KG1 (cell line): Measurements from ENCODE around the gene HERPUD2.
A peak's percentile ranks its signal among the peaks of the same experiment; 100 is the strongest.
"Not testable (repeated sequence)": the region's sequence is repeated elsewhere in the genome, so short reads cannot be mapped to it uniquely, and the experiment has no call there.

Experiments
- DNase-seq: peaks from one replicate; lab custom pipeline; 2025; lab: John Stamatoyannopoulos, UW

Gene HERPUD2

GRCh38 chr7:35677582-35678356 lies 17.2 kb downstream of the HERPUD2 start:
- DNase-seq: no peak

GRCh38 chr7:35676211-35676610 lies 18.7 kb downstream of the HERPUD2 start:
- no peak for DNase-seq

GRCh38 chr7:35670856-35671569 lies 23.9 kb downstream of the HERPUD2 start:
- no peak for DNase-seq

GRCh38 chr7:35660411-35660810 lies 34.5 kb downstream of the HERPUD2 start:
- not testable (repeated sequence) for DNase-seq

DNA sequence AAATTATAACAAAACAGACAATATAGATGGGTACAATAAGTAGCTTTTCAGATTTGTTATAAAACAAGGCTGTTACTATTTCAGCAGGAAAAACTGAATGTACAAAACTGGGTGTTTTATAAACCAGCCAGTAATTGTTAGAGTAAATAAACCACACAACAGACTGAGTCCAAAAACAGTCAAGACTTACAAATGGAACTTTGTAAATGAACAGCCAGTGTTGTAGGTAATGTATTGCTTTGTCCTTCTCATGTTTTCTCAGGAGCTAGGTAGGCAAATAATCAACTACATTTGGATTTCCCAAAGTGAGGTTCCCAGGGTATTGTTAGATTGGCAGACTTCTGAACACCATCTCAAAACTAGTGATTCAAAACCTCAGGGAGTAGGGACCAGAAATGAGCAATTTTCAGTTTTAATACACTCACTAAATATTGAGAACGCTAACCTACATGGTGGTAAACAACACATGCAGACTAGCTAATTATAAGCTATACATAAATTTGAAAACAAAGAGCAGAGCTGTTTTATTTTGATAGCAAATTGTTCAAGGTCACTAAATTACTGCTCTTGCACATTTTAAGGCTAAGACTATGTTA lies 36.2 kb downstream of the HERPUD2 start:
- no peak for DNase-seq

- no peak for DNase-seq
Measured at GRCh38 chr7:35657125-35657524, 37.8 kb downstream of the HERPUD2 start.

DNA sequence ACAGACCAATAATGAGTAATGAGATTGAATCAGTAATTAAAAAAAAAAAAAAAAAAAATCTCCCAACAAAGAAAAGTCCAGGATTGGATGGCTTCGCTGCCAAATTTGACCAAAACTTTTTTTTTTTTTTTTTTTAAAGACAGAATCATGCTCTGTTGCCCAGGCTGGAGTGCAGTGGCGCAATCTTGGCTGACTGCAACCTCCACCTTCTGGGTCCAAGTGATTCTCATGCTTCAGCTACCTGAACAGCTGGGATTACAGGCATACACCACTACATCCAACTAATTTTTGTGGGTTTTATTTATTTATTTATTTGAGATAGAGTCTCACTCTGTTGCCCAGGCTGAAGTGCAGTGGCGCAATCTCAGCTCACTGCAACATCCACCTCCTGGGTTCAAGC lies 40.4 kb downstream of the HERPUD2 start:
- not testable (repeated sequence) for DNase-seq

DNA sequence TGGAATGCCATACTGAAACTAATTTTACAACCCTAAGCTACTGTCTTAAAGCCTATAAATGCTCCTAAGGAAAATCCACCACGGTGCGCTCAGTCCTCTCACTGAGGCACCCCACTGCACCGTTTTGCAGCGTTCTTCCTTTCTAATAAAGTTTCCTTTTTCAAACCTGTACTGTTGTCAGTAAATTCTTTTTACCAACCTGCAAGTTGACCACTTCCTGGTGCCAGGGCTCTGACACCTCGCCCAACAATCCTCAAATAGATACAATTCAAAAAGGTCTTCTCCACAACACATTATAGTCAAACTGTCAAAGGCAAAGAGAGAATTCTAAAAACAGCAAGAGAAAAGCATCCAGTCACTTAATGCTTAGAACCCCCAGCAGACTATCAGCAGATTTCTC lies 42.8 kb downstream of the HERPUD2 start:
- DNase-seq: no peak

DNA sequence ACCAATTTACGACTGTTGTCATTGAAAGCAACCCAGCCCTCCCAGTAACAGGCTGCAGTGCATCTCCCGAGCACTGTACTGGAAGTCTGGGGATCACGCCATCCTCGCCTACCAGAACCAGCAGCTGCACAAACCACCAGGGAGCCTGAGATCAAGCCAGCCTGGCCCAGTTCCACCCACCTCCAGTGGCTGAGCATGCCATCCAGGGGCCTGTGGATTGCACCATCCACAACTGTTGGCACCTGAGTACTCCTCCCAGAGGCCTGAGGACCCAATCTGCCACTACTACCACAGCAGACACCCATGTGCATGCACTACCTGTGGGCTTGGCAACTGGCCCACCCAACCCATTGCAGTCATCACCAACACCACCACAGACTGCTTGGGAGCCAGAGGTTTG lies 44.2 kb downstream of the HERPUD2 start:
- no peak for DNase-seq

DNA sequence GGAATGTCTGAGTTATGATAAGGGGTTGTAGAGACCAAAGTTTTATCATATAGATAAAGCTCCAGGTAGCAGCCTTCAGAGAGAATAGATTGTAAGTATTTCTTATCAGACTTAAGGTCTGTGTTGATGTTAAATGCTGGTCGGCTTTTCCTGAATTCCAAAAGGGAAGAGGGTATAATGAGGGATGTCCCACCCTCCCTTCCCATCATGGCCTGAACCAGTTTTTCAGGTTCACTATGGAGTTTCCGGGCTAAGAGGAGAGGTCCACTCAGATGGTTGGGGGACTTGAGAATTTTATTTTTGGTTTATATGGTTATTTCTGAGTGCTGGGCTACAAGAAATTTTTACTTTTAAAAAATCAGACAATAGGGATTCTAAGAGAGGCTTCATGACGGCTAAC lies 45.2 kb downstream of the HERPUD2 start:
- DNase-seq: no peak

- no peak for DNase-seq
Measured at GRCh38 chr7:35648367-35648766, 46.6 kb downstream of the HERPUD2 start.

DNA sequence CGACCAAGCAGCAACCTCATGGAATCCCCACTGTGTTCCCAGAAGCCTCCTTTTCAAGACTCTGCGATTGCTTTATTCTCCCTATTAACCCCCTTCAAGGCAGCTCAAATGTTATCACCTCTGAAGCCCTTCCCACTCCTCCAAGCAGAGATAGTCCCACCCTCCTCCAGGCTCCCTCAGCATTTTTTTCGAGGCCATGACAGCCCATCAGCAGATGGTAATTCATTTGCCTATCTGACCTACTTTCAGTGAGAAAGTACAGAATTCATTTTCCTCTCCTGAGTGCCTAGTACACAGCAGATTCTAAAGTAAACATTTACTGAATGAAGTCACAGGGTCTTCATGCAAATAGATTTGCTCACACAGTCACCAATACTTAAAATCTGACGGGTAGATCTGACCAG lies 47.8 kb downstream of the HERPUD2 start:
- DNase-seq: no peak

GRCh38 chr7:35646289-35647023 lies 48.5 kb downstream of the HERPUD2 start:
- DNase-seq: no peak

DNA sequence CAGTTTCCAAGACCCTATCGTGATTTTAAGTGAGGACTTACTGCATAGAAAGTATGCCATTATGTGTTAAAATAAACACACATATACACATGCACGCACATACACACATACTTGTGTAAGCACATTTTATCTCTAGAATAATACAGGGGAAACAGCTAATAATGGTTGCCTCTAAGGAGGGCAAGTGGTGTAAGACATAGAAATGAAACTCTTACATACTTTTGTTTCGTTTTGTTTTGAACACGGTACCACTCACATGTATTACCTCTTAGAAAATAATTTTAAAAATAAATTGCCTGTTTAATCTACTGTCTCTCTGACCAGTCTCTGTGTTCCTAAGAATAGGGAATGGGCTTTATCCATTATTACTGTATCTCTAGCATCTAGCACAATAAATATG lies 49.2 kb downstream of the HERPUD2 start:
- DNase-seq: no peak

GRCh38 chr7:35630024-35630972 lies 64.6 kb downstream of the HERPUD2 start:
- no peak for DNase-seq

DNA sequence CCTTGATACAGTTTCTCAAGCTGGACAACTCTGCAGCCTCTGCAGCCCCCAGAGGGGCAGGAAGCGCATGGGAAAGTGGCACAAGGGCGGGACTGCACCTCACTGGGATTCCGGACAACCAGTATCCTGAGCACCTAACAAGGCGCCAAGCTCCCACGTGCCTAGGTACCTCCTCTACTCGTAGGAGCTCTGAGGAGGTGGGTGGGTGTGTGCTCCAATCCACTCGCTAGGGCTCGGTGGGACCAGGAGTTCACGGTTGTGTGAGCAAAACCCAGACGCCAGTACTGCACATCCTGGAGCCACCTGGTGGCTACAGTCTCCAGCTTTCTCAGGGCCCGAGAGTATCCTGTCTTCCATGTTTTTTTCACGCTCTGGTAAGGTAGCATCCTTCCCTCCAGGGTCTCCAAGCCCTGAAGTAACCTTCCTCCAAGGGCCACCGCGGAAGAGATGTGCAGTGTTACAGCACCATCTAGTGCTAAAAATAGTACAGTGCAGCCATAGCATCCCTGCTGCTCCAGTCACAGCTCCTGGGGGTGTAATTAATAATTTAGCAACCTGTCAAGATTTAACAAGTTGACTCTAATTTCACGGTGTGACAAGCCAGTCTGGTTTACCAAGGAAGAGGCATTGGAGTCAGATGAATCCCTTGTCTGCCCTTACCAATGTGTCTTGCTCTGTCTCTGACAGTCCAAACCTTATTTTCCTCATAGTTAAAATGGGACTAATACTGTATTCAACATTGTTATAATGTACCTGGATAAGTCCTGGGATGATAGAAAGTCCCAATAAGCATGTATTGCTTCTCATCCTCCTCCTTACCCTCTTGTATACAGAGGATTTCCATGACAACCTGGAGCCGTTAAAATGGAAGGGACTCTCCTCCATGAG lies 70.4 kb downstream of the HERPUD2 start:
- DNase-seq: peak; percentile 16

DNA sequence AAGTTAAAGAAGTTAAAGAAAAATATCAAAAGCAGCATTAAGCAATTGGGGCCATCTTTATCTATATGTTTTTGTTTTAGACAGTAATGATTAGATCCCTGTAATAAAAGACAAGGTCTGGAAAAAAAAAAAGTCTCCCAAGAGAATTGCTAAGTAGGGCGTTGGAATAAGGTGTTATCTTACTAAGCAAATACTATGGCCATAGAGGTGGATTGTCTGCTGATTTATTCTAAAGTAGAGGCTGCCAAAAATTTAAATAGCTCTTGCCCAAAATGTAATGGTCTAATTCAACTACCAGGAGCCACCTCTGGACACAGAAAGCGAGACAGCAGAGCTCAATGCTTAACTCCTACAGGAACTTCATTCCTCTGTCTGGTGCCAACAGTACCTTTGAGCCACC lies 71.6 kb downstream of the HERPUD2 start:
- DNase-seq: no peak

GRCh38 chr7:35619863-35620262 lies 75.1 kb downstream of the HERPUD2 start:
- no peak for DNase-seq

GRCh38 chr7:35617041-35617440 lies 77.9 kb downstream of the HERPUD2 start:
- no peak for DNase-seq

DNA sequence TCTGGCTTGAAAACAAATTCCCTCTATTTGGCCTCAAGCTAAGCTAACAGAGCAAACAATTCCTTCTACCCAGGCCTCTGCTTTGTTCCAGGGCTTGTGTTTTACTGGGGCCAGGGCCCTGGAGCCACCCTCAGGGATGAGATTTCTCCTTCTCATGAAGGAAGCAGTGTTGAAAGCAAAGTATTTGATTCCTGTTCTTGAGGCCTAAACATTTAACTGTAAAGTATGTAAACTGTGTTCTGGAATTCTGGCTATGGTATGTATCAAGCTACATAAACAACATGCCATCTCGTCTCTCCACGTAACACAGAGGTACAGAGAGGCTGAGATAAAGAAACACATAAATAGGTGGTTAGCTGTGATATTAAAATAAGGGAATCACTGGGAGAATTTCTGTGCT lies 81.8 kb downstream of the HERPUD2 start:
- DNase-seq: no peak
